ENCODE measurements around the gene MPC1.
"Not testable (repeated sequence)": the region's sequence is repeated elsewhere in the genome, so short reads cannot be mapped to it uniquely, and the experiment has no call there.

The MPC1 gene

DNA sequence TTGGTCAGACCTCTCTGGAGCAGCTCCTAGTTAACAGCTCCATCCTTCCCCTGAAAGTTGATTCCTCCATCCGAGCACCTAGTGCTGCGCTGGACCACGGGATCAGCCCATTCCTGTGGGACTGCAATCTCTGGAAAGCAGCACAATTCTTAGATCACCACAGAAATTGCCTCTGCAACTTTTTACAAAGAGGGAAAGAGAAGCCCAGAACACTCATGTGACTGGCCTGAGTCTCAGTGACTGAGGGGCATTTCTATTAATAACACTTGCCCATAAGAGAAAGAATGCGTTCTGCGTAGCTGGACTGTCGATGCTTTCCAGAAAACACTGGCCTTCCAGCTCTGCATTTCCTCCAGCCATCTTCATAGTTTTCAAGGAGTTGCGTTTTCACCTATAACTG lies 18.3 kb downstream of the MPC1 start:
- no peaks in the 10 kb centered on the region for H3K9me3 ChIP-seq (ENCODE audit: control insufficient read depth, insufficient read depth, low read length)
- H3K27ac ChIP-seq (ENCODE audit: low read depth, low read length): no peak overlapping the region
- H3F3A ChIP-seq (ENCODE audit: control insufficient read depth, insufficient read depth): no peaks in the 10 kb centered on the region
- H3K9me2 ChIP-seq (replicated peaks; ENCODE audit: control insufficient read depth, low read length): no peaks in the 10 kb centered on the region
- no peaks in the 10 kb centered on the region for H3K27me3 ChIP-seq (ENCODE audit: control insufficient read depth, low read length)
- H3K4me2 ChIP-seq (ENCODE audit: low read length): no peak overlapping the region
- no peaks in the 10 kb centered on the region for H3K4me1 ChIP-seq (ENCODE audit: control insufficient read depth, low read length)
- peaks cover 15% of the 10 kb centered on the region for H3K36me3 ChIP-seq (ENCODE audit: control insufficient read depth, low read length)
- no peak for TF ChIP-seq EZH2phosphoT487 (IDR thresholded peaks at IDR 0.05; ENCODE audit: borderline replicate concordance, low read length)
- TF ChIP-seq, protein P1, sequence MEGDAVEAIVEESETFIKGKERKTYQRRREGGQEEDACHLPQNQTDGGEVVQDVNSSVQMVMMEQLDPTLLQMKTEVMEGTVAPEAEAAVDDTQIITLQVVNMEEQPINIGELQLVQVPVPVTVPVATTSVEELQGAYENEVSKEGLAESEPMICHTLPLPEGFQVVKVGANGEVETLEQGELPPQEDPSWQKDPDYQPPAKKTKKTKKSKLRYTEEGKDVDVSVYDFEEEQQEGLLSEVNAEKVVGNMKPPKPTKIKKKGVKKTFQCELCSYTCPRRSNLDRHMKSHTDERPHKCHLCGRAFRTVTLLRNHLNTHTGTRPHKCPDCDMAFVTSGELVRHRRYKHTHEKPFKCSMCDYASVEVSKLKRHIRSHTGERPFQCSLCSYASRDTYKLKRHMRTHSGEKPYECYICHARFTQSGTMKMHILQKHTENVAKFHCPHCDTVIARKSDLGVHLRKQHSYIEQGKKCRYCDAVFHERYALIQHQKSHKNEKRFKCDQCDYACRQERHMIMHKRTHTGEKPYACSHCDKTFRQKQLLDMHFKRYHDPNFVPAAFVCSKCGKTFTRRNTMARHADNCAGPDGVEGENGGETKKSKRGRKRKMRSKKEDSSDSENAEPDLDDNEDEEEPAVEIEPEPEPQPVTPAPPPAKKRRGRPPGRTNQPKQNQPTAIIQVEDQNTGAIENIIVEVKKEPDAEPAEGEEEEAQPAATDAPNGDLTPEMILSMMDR (IDR thresholded peaks at IDR 0.05; ENCODE audit: low read depth, low read length, poor library complexity, severe bottlenecking): no peak
- H4K20me1 ChIP-seq (ENCODE audit: control insufficient read depth, insufficient read depth, low read depth, low read length): no peaks in the 10 kb centered on the region
- H3K4me3 ChIP-seq (ENCODE audit: low read length): no peak overlapping the region
- no peaks in the 10 kb centered on the region for H3K79me2 ChIP-seq (ENCODE audit: control insufficient read depth, low read length)

DNA sequence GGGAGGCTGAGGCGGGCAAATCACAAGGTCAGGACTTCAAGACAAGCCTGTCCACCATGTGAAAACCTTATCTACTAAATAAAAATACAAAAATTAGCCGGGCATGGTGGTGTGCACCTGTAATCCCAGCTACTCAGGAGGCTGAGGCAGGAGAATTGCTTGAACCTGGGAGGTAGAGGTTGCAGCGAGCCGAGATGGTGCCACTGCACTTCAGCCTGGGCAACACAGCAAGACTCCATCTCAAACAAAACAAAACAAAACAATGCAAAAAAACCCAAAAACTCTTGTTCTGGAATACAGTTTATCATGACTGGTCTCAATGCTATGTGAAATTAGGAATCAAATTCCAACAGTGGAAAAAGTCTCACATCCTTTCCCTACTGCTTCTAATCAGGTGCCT lies 20.3 kb downstream of the MPC1 start:
- not testable (repeated sequence) for H3K4me3 ChIP-seq (ENCODE audit: low read length); H3K27ac ChIP-seq (ENCODE audit: low read depth, low read length); H3K4me2 ChIP-seq (ENCODE audit: low read length); H3K9me2 ChIP-seq (replicated peaks; ENCODE audit: control insufficient read depth, low read length); H4K20me1 ChIP-seq (ENCODE audit: control insufficient read depth, insufficient read depth, low read depth, low read length); H3F3A ChIP-seq (ENCODE audit: control insufficient read depth, insufficient read depth); H3K27me3 ChIP-seq (ENCODE audit: control insufficient read depth, low read length); H3K79me2 ChIP-seq (ENCODE audit: control insufficient read depth, low read length); H3K9me3 ChIP-seq (ENCODE audit: control insufficient read depth, insufficient read depth, low read length); H3K4me1 ChIP-seq (ENCODE audit: control insufficient read depth, low read length)
- peaks cover 15% of the 10 kb centered on the region for H3K36me3 ChIP-seq (ENCODE audit: control insufficient read depth, low read length)

DNA sequence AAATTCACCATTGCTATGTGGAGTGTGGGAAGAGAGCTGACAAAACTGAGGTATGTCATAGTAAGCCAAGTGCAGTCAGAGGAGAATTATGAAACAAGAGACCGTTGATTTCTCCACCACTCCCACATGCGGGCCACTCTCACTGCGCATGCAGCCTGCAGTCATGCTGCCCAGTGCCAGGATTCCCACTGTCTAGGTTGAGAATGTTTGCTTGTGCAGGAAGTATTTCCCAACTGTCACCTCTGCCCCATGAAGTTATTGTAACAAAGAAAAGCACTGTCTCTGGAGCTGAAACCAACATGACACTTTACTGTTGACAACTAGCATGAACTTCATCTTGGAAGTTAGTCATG lies 21.7 kb downstream of the MPC1 start:
- Histone ChIP-seq H3K4me1 (ENCODE audit: control insufficient read depth, low read length) (peaks cover 12% of the 10 kb centered on the region), H3K4me3 (ENCODE audit: low read length) (no peak overlapping the region), H3F3A (ENCODE audit: control insufficient read depth, insufficient read depth) (no peaks in the 10 kb centered on the region), H3K79me2 (ENCODE audit: control insufficient read depth, low read length) (no peaks in the 10 kb centered on the region), H3K9me3 (ENCODE audit: control insufficient read depth, insufficient read depth, low read length) (no peaks in the 10 kb centered on the region), H3K9me2 (replicated peaks; ENCODE audit: control insufficient read depth, low read length) (no peaks in the 10 kb centered on the region), H3K27me3 (ENCODE audit: control insufficient read depth, low read length) (no peaks in the 10 kb centered on the region), H3K27ac (ENCODE audit: low read depth, low read length) (no peak overlapping the region), H3K36me3 (ENCODE audit: control insufficient read depth, low read length) (peaks cover 13% of the 10 kb centered on the region), H4K20me1 (ENCODE audit: control insufficient read depth, insufficient read depth, low read depth, low read length) (no peaks in the 10 kb centered on the region), H3K4me2 (ENCODE audit: low read length) (no peak overlapping the region)
- TF ChIP-seq EZH2phosphoT487 (IDR thresholded peaks at IDR 0.05; ENCODE audit: borderline replicate concordance, low read length): no peak
- TF ChIP-seq, protein P1 (IDR thresholded peaks at IDR 0.05; ENCODE audit: low read depth, low read length, poor library complexity, severe bottlenecking): no peak

DNA sequence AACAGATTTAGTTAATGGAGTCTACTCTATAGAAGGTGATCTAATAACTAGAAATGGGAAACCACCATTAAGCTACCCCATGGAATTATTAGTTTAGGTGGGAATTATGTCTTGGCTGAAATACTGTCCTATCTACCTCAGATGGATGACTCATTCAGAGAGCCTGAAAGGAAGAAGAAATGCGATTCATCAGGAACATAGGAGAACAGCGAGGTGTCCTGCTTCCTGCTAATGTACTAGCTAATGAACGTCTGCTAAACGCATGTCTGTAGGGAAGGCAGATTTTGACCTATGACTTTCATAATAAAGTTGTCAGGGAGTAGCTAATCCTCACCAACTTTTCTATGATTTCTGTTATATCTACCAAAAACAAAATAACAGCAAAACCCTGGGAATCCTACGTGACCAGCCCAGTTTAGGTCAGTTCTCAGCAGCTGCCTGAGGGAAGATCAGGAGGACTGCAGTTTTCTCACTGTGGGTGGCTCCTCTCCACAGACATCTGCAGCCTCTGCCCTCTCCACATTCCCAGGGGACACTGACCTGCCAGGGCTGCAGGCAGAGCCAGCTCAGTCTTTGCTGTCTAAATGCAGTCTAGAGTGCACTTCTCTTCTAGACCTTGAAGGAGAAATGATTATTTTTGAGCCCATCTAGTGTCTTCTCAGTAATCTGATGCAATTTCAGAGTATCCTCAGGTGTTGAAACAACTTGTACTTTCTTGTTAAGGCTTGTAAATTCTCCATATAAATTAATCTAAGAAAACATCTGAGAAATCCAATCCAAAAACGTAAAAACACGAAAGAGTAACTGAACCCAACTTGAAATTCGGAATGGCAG lies 22.3 kb downstream of the MPC1 start:
- no peak overlapping the region for H3K4me2 ChIP-seq (ENCODE audit: low read length)
- H3K36me3 ChIP-seq (ENCODE audit: control insufficient read depth, low read length): peaks cover 10% of the 10 kb centered on the region
- H3K4me3 ChIP-seq (ENCODE audit: low read length): no peak overlapping the region
- H3K9me2 ChIP-seq (replicated peaks; ENCODE audit: control insufficient read depth, low read length): no peaks in the 10 kb centered on the region
- no peaks in the 10 kb centered on the region for H3K9me3 ChIP-seq (ENCODE audit: control insufficient read depth, insufficient read depth, low read length)
- H3K27me3 ChIP-seq (ENCODE audit: control insufficient read depth, low read length): no peaks in the 10 kb centered on the region
- no peaks in the 10 kb centered on the region for H3K79me2 ChIP-seq (ENCODE audit: control insufficient read depth, low read length)
- no peak overlapping the region for H3K27ac ChIP-seq (ENCODE audit: low read depth, low read length)
- H4K20me1 ChIP-seq (ENCODE audit: control insufficient read depth, insufficient read depth, low read depth, low read length): no peaks in the 10 kb centered on the region
- TF ChIP-seq, protein P1 (IDR thresholded peaks at IDR 0.05; ENCODE audit: low read depth, low read length, poor library complexity, severe bottlenecking): no peak
- TF ChIP-seq EZH2phosphoT487 (IDR thresholded peaks at IDR 0.05; ENCODE audit: borderline replicate concordance, low read length): no peak
- H3F3A ChIP-seq (ENCODE audit: control insufficient read depth, insufficient read depth): no peaks in the 10 kb centered on the region
- H3K4me1 ChIP-seq (ENCODE audit: control insufficient read depth, low read length): peaks cover 18% of the 10 kb centered on the region
